H4 (cell line): ENCODE results near the gene CDC42EP3. TPM values are rescaled to one million over a fixed set of nuclear protein-coding genes. Genes with fewer than 3 reads are reported as not detected.

Source experiments
- DNase-seq: peaks from one replicate; pipeline ENCODE4 v3.0.0-alpha.2; 2015; ENCODE audit warnings: low spot score
- total RNA-seq: library from RNA; depleted of rRNA; stranded (reverse); fragments of >200 nt; shearing (Covaris generic); gene quantifications from 2 replicates; pipeline ENCODE4 v1.2.3, GENCODE V29; 2014

The CDC42EP3 gene
- total RNA-seq, 1 experiment from 2014 or later: 8.5 TPM

DNA sequence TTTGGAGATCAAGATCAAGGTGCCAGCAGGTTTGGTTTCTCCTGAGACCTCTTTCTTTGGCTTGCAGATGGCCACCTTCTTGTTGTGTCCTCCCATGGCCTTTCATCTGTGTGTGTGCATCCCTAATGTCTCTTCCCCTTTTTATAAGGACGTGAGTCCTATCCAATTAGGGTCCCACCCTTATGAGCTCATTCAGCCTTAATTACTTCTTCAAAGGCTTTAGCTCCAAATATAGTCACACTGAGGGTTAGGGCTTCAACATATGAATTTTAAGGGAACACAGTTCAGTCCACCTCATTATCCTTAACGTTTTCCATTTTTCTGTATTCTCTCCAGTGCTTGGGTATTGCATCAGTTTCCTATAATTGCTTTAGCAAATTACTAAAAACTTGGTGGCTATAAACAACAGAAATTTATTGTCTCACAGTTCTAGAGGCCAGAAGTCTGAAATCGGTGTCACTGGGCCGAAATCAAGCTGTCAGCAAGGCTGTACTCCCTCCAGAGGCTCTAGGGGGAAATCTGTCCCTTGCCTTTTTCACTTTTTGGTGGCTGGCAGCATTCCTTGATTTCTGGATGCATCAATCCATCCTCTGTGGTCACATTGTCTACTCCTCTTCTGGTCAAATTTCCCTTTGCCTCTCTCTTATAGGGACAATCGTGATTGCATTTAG, 34.1 kb downstream of the CDC42EP3 start:
- DNase-seq: no peak

DNA sequence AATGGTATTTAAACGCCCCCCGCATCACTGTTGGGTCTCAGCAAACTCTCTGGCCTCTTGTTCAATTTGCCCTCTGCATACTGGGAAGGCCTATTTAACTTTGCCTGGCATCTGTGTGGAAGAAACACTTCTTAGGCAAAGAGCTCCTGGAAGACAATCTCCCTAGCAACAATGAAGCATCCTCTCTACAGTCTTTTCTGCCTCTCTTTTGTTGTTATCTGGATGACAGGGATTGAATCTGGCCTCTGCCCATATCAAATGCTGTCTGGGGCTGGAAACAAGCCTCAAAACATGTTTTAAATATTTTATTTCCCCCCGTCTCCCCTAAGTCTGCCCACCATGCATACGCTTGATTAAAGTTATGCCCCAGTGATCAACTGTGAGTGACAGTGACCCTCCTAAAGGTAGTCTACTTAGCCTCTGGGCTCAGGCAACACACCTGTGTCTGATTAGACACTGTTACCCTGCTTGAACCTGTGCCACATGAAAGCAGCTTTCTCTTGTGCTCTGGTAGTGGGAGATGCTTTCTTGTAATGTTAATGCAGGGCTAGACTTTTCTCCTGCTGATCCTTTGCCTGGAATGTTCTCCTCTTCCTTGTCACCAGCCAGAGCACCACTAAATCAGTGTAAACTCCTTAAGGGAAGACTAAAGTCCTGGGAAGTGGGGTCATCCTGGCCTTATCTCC, 34.9 kb downstream of the CDC42EP3 start:
- DNase-seq: no peak

DNA sequence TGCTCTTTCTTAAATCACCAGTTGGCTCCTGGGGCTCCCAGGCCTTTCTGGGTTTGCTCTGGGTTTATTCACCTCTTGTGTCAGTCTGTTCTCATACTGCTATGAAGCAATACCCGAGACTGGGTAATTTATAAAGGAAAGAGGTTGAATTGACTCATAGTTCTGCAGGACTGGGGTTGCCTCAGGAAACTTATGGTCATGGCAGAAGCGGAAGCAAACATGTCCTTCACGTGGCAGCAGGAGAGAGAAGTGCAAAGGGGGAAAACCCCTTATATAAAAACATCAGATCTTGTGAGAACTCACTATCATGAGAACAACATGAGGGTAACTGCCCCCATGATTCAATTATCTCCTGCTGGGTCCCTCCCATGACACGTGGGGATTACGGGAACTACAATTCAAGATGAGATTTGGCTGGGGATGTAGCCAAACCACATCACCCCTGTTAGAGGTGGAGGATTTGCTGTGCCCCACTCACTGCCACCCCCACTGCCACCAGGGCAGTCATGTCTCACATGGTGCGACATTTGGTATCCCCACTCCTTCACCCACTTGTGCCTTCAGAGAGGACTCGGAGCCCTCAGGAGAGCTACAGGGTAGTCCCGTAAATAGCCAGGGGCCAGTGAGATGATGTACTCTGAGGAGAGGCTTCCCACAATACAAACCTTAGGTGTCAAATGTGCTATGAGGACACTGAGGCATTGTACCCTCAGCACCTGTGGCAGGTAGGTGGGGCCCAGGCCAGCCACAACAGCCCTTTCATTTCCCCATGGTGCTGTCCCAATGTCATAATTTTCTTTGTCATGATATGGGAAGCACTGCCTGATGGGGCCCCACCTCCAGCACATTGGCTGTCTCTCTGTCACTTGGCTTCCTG, 35.7 kb downstream of the CDC42EP3 start:
- DNase-seq: peak; percentile 5

DNA sequence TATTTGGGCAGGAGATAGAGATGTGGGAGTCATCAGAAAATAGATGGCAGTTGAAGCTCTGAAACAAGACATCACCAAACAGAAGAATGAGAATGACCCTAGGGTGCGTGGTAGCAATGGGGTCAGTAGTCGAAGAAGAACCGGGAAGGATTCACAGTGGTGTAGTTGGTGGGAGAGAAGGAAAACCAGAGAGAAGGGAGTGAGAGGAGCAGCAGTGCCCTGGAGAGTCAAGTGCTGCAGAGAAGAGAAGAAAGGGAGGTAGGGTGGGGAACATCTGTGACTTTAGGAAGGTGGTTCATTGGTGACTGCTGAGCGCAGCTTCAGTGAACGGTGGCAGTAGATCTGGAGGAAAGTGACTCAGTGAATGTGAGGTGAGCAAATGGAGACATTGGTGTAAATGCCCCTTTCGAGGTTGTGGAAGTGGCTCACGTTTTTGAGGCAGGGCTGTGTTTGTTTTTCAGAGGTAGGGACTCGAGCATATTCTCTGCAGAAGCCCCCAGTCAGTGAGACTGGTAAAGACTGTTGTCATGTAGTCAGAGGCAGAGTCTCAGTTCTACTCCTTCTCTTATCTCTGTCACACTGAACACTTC, 36.4 kb downstream of the CDC42EP3 start:
- DNase-seq: no peak

DNA sequence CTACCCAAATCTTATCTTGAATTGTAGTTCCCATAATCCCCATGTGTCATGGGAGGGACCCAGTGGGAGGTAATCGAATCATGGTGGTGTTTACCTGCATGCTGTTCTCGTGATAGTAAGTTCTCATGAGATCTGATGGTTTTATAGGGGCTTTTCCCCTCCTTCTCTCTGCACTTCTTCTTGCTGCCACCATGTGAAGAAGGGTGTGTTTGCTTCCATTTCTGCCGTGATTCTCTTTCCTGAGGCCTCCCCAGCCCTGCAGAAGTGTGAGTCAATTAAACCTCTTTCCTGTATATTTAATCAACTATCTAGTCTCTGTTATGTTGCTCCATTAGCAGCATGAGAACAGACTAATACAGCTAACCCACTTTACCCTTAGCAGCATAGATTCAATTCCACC, 37.6 kb downstream of the CDC42EP3 start:
- DNase-seq: no peak

DNA sequence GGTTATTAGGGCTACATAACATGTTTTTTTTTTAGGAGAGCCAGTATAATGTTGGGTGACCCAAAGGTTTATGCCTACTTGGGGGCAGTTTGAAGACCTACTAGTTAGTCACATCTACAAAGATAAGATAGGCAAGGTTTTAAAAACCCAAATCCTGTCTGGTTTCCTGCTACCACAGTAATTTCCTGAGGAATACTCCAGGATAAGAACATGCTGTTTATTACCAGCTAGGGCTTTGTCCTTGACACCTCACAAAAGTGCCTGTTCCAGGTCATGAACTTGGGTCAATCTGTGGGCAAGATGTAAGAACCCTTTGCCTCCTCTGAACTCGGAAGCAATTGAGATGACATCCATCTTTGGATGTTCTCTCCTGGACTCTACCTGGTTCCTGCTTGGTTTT, 38.2 kb downstream of the CDC42EP3 start:
- DNase-seq: no peak

DNA sequence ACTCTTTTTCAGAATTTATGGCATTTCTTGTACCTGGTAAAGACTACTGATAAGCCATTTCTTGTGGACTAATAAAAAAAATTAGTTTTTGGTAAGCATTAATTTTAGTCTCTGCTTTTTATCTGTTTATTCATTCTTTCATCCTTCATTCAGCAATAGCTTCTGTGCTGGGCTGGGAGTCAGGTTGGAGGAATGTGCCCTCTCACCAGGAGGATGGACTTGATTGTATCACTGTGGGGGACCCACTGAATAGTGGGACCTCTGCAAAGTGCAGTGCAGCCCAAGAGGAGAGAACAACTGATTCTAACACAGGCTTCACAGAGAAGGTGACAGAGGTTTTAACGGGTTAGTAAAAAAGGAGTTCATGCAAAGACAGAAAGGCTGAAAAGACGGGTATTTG, 39.1 kb downstream of the CDC42EP3 start:
- DNase-seq: no peak

DNA sequence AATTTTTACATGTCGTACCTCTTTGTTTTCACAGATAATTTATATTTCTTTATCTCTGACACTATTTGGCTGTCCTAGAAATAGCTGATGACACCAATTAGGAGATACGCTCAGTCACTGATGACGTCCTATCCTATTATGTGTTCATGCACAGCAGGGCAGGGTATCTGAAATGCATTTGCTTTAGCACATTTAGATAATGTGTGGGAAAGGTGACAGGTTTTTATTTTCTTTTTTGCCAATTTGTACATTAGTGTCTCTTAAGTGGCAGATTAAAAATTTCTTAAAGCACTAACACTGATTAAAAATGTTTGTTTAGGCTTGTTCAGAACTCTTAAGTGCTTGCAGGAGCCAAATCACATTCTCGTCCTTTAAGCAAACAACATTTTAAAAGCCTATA, 39.7 kb downstream of the CDC42EP3 start:
- no peak for DNase-seq

DNA sequence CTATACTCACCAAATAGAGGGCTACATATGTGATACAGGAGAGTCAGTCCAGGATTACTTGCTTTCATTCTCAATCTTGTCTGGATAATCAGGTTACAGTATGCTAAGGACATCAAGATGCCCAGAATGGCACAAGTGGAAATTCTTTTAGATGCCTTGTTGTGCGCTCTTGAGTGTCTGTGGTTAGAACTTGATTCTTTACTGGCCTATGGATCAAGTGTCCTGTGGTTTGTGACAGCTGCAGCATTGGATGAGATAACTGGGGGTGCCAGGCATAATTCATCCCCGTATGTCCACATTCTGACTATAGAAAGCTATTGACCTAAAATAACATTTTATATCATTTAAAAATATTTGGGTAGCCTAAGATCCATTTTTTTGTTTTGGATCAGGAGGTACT, 40.1 kb downstream of the CDC42EP3 start:
- DNase-seq: no peak

DNA sequence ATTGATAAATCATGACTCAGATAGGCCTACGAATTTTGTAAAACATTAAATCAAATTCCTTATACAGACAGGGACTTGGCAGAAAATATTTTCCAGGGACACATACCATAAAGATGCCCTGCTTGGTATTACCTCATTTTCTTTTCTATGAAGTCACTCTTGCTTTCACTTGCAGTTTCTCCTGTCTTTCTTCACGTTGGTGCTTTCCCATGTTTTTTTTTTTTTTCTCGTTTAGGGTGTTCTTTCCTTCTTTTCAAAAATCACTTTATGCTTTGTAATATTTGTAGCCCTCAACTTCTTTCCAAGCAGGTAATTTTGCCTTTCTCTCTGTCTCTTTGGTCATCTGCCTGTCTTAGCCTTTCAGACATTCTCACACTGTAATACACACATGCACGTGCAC, 40.7 kb downstream of the CDC42EP3 start:
- no peak for DNase-seq

DNA sequence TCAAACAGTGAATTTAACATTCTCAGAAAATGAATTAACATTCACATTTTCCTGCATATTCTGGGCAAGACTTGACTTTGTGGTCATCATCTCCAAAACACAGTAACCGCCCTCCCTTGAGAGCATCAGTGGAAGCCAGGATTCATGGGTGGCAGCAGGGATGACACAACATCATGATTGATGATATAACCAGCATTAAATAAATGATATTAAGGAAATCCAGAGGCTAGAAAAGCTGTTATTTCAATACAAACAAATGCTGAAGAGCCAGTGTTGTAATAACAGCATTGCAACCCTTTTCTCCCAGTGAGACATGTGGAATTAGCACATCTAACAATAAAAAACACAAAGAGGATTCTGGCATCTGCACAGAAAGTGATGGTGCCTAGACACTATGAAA, 41.1 kb downstream of the CDC42EP3 start:
- no peak for DNase-seq

DNA sequence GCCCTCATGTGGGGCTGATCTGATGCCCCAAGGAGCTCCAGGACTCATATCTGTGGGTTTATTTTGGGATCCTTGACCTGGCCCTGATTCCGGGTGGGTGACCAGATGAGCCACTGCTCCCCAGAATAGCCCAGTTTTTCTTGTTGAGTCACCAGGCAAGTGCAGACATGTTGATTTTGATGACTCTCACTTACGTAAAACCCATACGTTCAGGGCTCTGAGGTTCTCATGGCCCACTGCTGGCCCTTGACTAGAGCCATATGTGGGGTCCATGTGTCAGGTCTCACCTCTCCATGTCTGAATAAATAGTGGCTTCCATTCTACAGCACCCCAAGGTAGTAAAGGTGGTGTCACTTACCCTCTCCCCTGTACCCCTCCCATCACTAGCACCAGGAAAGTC, 41.9 kb downstream of the CDC42EP3 start:
- no peak for DNase-seq

DNA sequence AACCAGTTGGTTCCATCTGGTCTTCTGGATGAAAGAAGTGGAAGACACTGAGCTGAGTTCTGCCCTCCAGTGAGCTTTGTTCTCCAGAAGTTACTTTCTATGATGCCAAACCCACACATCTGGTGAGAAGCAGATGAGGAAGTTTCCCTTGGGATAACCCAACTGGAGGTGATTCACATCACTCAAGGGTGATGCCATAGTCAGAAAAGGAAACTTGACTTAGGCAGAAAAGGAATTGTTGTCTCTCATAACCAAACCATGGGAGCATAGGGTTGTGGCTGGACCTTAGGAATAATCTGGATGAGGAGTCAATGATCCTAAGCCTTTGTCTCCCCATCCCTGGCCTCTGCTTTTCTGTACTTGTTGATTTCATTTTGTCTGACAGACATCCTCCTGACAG, 43.7 kb downstream of the CDC42EP3 start:
- DNase-seq: no peak

DNA sequence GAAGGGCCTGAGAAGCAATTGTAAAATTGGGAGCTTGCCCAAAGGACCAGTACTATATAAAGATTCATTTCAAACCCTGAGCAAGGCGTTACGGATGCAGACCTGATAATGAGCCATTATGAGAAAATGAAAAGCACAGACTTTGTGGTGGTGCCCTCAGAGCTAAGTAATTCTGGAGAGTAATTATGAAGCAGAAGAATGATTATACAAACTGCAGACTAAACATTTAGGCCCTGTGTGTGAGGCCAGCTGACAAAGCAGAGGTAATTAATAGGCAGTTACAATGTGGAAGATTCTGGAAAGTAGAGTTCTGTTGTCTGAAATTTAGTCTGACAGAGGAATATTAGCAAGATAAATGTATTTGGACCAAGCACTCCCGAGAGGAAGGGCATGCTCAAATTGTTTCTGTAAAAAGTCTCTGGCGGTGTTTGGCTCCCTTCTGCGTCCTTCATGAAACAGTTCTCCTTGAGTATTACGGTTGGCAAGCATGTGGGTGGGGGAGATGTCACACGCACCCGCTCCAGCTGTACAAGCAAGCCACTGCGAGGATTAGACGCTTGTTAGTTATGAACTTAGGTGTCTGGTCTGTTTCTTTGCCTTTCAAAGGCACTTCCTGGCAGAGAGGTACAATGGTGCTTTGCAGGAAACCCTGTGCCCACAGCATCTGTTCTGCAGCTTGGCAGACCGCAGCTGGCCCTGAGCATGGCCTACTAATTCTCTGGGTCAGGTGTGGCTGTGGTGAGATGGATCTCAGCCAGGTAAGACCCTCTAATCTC, 45.5 kb downstream of the CDC42EP3 start:
- DNase-seq: no peak

DNA sequence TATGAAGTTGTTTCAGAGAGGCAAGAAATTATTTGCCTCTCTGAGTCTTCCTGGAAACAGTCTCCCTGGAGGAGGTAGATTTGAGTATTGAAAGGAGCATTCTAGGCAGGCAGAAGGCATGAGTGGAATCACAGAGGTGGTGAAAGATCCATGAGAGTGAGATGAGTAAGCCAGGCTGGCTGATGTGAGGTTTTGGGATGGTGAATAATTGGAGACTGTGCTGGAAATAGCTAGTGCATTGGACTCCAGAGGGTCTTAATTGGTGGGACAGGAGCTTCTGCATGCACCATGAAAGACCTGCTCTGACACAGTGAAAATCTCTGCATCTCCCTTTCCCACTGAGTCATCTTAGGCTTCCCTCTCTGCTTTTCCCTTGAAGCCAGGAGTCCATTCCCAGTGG, 46.3 kb downstream of the CDC42EP3 start:
- no peak for DNase-seq

DNA sequence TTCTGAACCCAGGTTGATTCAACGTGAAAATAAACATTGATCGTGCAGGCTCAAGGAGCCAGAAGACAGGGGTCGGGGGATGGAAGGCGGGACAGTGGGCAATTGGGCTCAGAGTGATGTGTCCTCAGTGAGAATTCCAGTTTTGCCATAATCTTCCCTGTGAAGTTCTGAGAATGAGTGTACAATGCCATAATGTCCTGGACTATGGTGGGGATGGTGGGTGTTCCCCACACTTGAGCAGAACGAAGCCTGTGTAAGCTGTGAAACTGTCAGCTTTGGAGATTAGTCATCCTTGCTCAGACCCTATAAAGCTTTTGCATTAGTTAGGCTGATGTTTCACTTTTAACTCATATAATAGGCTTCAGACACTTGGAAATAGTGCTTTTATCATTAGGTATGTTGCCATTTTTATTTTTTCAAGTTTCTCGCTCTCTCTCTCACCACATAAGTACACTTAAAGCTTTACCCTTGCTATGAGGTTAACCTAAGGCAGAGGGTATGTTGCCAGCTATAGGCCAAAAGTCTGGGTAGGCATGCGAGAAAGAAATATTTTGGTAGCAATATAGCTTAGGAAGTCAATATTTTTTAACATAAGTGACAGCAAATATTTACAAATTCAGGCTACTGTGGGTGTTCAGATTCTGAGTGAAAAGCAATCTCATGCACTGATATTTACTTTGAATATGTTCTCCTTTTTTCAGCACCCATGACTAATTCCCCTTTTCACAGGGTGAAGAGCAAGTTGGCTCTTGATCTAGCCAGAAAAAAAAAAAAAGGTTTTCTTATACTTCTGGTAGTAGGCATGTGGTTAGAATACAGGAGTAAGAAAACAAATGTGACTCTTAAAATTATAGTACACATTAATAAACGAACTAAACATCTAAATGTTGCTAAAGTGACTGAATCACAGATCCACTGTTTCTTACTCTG, 47.2 kb downstream of the CDC42EP3 start:
- DNase-seq: no peak

DNA sequence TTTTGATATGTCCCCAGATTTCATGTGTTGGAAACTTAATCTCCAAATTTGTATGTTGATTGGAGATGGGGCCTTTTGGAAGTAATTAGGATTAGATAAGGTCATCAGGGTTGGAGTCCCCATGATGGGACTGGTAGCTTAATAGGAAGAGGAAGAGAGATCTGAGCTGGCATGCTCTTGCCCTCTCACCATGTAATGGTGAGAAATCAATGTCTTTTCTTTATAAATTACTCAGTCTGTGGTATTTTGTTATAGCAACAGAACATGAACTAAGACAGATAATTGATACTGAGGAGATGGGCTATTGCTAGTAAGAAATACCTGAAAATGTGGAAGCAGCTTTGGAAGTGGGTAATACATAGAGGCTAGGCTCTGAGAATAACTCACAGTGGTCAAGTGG, 48.0 kb downstream of the CDC42EP3 start:
- no peak for DNase-seq

DNA sequence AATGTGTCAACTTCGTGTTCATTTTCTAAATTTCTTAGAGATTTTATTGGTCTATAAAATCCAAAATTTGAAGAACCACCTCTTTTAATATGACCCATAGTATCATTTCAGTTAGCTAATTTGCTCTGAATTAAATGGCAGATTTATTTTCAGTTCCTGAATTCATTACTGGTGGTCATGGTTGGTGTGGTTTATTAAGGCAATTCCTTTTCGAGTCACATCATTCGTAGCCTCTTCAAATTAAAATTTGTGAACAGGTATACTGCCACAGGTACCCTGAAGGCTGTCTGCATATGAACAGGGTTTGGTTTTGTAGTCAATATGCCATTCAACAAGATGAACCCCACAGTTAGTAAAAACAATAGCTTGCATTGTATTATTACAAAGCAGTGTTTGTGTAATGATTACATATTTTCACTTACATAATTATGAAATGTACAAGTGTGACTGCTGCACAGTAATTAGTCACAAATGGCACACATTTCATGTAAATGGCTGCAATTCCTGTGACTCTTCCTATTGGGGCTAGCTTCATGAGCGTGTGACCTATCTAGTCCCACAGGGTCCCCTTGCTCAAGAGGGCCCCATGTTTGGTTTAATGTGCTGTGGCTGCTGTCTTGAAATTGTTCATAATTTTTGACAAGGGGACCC, 48.9 kb downstream of the CDC42EP3 start:
- no peak for DNase-seq

DNA sequence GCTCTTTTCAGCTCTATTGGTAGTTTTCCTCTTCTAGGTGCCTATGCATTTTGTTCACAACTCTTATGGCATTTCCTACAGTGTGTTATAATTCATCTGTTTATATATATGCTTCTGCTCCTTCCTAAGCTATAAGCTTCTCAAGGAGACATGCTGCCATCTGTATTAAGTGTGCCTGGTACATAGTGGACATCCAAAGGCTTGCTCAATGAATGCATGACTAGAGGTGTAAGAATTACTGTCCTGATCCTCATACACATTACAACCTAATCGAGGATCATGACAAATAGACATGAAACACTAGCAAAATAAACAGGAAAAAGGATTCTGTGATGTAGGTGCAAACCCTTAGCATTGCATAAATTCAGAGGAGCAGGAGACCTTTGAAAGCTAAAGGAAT, 50.2 kb downstream of the CDC42EP3 start:
- no peak for DNase-seq

DNA sequence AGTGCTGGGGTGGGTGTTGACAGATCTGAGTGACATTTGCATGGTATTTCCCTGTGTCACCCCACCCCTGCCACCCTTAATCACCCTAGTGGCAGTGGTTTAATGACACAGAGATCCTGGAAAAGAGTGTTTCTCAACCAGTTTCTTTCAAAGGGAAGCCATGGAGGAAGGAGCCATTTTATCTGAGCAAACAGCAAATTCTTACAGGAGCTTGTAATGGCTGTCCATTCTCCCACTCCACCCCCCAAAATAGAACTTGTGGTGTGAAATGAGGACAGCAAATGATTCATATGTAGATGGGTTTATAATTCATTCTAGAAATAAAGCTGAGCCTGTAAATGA, 51.5 kb downstream of the CDC42EP3 start:
- DNase-seq: no peak
